Peyer's patch (tissue), 4 donors: Measurements from ENCODE around the gene KLF11.

Experiments used
- POLR2A ChIP-seq, 2 donors: fragments of 450-650 bp; IDR thresholded peaks; one replicate each; pipeline ENCODE4 v1.5.1; 2017; ENCODE audit warnings: antibody characterized with exemption in 2 of 2, mild to moderate bottlenecking in 2 of 2, moderate library complexity in 2 of 2
- TF ChIP-seq, protein P1 (sequence below), 6 experiments: fragments of 450-650 bp in 4 of 6; fragments of 200-600 bp in 2 of 6; sonication (generic) in 1 of 6; IDR thresholded peaks; one replicate each; pipeline ENCODE4 v1.5.1; 2017 to 2019; ENCODE audit warnings: antibody characterized with exemption in 6 of 6, mild to moderate bottlenecking in 3 of 6, moderate library complexity in 1 of 6

DNA sequence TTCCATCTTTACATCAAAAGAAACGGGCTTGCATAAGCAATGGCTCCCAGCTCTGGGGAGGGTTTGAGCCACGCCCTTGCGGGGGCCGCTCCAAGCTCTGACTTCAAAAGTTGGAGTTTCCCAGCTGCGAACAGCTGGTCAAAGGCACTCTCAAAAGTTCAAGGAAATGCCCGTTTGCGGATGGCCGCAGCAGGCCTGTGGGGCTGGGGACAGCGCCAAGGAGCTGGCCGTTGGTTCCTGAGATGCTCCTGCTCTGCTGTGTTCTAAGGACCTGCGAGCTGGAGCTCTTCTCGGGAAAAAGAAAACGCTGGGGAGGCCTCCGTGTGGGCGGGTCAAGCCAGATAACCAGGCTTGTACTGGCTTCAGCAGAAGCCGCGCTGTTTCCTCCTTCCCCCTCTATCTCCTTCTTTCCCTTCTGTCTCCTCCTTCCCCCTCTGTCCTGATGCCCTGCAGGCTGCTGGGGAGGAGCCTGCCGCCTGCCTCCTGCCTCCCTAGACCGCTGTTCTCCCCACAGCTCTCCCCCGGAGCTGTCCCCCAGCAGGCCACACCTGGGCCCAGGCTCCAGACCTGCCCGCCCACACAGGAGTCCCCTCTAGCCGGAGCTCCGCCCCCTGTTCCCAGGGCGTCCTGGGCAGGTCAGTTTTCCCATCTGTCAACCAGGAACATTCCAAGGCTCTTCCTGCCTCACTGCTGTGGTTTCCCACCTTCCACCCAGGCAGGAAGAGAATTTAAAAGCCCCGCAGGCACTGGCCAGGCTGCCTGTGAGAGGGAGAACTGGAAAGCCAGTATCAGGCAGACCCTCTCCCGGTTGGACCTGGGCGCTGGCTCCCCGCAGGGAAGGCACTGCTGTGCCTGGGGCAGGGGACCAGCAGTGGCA is 14.1 kb downstream of the KLF11 start:
- TF ChIP-seq, protein P1, sequence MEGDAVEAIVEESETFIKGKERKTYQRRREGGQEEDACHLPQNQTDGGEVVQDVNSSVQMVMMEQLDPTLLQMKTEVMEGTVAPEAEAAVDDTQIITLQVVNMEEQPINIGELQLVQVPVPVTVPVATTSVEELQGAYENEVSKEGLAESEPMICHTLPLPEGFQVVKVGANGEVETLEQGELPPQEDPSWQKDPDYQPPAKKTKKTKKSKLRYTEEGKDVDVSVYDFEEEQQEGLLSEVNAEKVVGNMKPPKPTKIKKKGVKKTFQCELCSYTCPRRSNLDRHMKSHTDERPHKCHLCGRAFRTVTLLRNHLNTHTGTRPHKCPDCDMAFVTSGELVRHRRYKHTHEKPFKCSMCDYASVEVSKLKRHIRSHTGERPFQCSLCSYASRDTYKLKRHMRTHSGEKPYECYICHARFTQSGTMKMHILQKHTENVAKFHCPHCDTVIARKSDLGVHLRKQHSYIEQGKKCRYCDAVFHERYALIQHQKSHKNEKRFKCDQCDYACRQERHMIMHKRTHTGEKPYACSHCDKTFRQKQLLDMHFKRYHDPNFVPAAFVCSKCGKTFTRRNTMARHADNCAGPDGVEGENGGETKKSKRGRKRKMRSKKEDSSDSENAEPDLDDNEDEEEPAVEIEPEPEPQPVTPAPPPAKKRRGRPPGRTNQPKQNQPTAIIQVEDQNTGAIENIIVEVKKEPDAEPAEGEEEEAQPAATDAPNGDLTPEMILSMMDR (IDR thresholded peaks at IDR 0.05), result no peak
- no peak for TF ChIP-seq POLR2A (IDR thresholded peaks at IDR 0.05)
